Smooth muscle cell (in vitro differentiated cells): ENCODE measurements around the gene KRTAP22-1. TPM values are rescaled to one million over a fixed set of nuclear protein-coding genes. Genes with fewer than 3 reads are reported as not detected.

Experiments used
- DNase-seq: peaks from one replicate; lab custom pipeline; 2025; ENCODE audit not compliant: unreplicated experiment; lab: John Stamatoyannopoulos, UW
- H2AFZ ChIP-seq: fragments of 200-600 bp; sonication (generic); 2 replicates; pipeline ENCODE4 v1.6.0; 2016; ENCODE audit warnings: antibody characterized with exemption, low read depth, mild to moderate bottlenecking
- H3F3A ChIP-seq: fragments of 200-600 bp; sonication (generic); 2 replicates; pipeline ENCODE4 v1.6.0; 2017; ENCODE audit warnings: antibody characterized with exemption, low read depth
- H3K27ac ChIP-seq: fragments of 200-600 bp; sonication (generic); 2 replicates; pipeline ENCODE4 v1.5.1; 2016; ENCODE audit warnings: low read depth, mild to moderate bottlenecking
- H3K27me3 ChIP-seq: fragments of 200-600 bp; sonication (generic); 2 replicates; pipeline ENCODE4 v1.6.1; 2016; ENCODE audit warnings: low read depth, mild to moderate bottlenecking
- H3K36me3 ChIP-seq: fragments of 200-600 bp; sonication (generic); 2 replicates; pipeline ENCODE4 v1.5.1; 2016; ENCODE audit warnings: low read depth
- H3K4me1 ChIP-seq: fragments of 200-600 bp; sonication (generic); 2 replicates; pipeline ENCODE4 v1.5.1; 2016; ENCODE audit warnings: low read depth
- H3K4me2 ChIP-seq: fragments of 200-600 bp; sonication (generic); 2 replicates; pipeline ENCODE4 v1.6.0; 2016; ENCODE audit warnings: mild to moderate bottlenecking
- H3K4me3 ChIP-seq: fragments of 200-600 bp; sonication (generic); 2 replicates; pipeline ENCODE4 v1.5.1; 2016; ENCODE audit warnings: mild to moderate bottlenecking
- H3K79me2 ChIP-seq: fragments of 200-600 bp; sonication (generic); 2 replicates; pipeline ENCODE4 v1.6.0; 2016; ENCODE audit warnings: low read depth, mild to moderate bottlenecking
- H3K9ac ChIP-seq: fragments of 200-600 bp; sonication (generic); 2 replicates; pipeline ENCODE4 v1.6.0; 2016; ENCODE audit warnings: low read depth
- H3K9me3 ChIP-seq: fragments of 200-600 bp; sonication (generic); replicated peaks from 2 replicates; pipeline ENCODE4 v1.5.1; 2016; ENCODE audit warnings: low read depth
- H4K20me1 ChIP-seq: fragments of 200-600 bp; sonication (generic); 2 replicates; pipeline ENCODE4 v1.6.0; 2016; ENCODE audit warnings: low read depth
- WGBS: methylation state at CpG from one replicate; pipeline ENCODE4 v1.1.7; 2016; ENCODE audit warnings: low lambda C conversion rate; 5-methylcytosine and 5-hydroxymethylcytosine counted together
- polyA plus RNA-seq: library from polyadenylated mRNA; unstranded; fragments of >200 nt; fragmentation: Nextera tagmentation; extraction: Ambion mirVana; gene quantifications from 2 replicates; pipeline ENCODE4 v1.2.1, GENCODE V29; 2016
- total RNA-seq: library from RNA; depleted of rRNA; stranded (reverse); fragments of >200 nt; gene quantifications from 2 replicates; pipeline ENCODE4 v1.2.3, GENCODE V29; 2014
- TF ChIP-seq, protein P1 (sequence below): fragments of 200-600 bp; sonication (generic); IDR thresholded peaks from 2 replicates; pipeline ENCODE4 v1.5.1; 2017; ENCODE audit warnings: borderline replicate concordance, mild to moderate bottlenecking, antibody characterized with exemption; ENCODE audit not compliant: insufficient read depth, poor library complexity, severe bottlenecking

KRTAP22-1 gene
- total and polyA plus RNA-seq, 2 experiments from 2014 or later, result not detected

- Histone ChIP-seq H3K36me3 (no peaks in the 10 kb centered on the region), H3K27ac (no peak overlapping the region), H3F3A (no peaks in the 10 kb centered on the region), H3K4me3 (no peak overlapping the region), H3K4me1 (no peaks in the 10 kb centered on the region), H3K9ac (no peak overlapping the region), H3K27me3 (no peaks in the 10 kb centered on the region), H3K79me2 (no peaks in the 10 kb centered on the region), H4K20me1 (no peaks in the 10 kb centered on the region), H3K4me2 (no peak overlapping the region), H3K9me3 (no peaks in the 10 kb centered on the region), H2AFZ (no peak overlapping the region)
- no peak for DNase-seq
- WGBS, result 86% methylated on average over 2 of the region's 2 CpGs
- TF ChIP-seq, protein P1, sequence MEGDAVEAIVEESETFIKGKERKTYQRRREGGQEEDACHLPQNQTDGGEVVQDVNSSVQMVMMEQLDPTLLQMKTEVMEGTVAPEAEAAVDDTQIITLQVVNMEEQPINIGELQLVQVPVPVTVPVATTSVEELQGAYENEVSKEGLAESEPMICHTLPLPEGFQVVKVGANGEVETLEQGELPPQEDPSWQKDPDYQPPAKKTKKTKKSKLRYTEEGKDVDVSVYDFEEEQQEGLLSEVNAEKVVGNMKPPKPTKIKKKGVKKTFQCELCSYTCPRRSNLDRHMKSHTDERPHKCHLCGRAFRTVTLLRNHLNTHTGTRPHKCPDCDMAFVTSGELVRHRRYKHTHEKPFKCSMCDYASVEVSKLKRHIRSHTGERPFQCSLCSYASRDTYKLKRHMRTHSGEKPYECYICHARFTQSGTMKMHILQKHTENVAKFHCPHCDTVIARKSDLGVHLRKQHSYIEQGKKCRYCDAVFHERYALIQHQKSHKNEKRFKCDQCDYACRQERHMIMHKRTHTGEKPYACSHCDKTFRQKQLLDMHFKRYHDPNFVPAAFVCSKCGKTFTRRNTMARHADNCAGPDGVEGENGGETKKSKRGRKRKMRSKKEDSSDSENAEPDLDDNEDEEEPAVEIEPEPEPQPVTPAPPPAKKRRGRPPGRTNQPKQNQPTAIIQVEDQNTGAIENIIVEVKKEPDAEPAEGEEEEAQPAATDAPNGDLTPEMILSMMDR, result no peak
Observed at GRCh38 chr21:30605968-30606367, 5.1 kb downstream of the KRTAP22-1 start.

- Histone ChIP-seq H3K4me1 (no peaks in the 10 kb centered on the region), H3F3A (no peaks in the 10 kb centered on the region), H4K20me1 (no peaks in the 10 kb centered on the region), H3K27me3 (no peaks in the 10 kb centered on the region), H3K27ac (no peak overlapping the region), H3K4me2 (no peak overlapping the region), H3K79me2 (no peaks in the 10 kb centered on the region), H3K36me3 (no peaks in the 10 kb centered on the region), H2AFZ (no peak overlapping the region), H3K9me3 (no peaks in the 10 kb centered on the region), H3K4me3 (no peak overlapping the region), H3K9ac (no peak overlapping the region)
- TF ChIP-seq, protein P1, result no peak
- DNase-seq, result no peak
- WGBS, result 89% methylated on average over 2 of the region's 2 CpGs
Observed at GRCh38 chr21:30612132-30612531, 11.2 kb downstream of the KRTAP22-1 start.

DNA sequence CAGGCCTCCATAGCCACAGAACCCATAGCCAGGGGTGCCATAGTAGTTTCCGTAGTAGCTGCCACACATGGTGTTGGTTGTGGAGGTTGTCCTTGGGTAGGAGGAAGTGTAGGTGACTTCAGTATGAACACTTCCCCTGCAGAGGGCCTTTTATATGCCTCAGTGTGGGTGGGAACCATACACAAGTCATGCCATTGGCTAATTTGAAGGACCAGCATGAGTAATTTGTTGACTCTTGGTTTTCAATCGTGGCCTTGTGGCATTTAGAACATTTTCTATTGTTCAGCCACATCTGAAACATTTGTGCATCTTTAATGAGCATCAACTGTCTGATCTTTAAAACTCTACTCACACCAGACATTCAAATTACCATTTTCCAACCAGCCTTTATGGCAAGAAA is 12.9 kb downstream of the KRTAP22-1 start, which contains the start of gene KRTAP6-1:
Gene KRTAP6-1, minus strand, starts transcription at position 95 of the 400 bp plus-strand sequence. Its CDS starts 26 bp downstream, at position 69.
- H3K79me2 ChIP-seq, result no peaks in the 10 kb centered on the region
- TF ChIP-seq, protein P1, result no peak
- H3K4me1 ChIP-seq, result no peaks in the 10 kb centered on the region
- H3K36me3 ChIP-seq, result no peaks in the 10 kb centered on the region
- H3K9ac ChIP-seq, result no peak within 1 kb of the TSS
- H3K9me3 ChIP-seq, result no peaks in the 10 kb centered on the region
- no peaks in the 10 kb centered on the region for H3F3A ChIP-seq
- 68% methylated on average over 2 of the region's 2 CpGs for WGBS
- no peak within 1 kb of the TSS for H2AFZ ChIP-seq
- H3K4me2 ChIP-seq, result no peak within 1 kb of the TSS
- H4K20me1 ChIP-seq, result no peaks in the 10 kb centered on the region
- H3K27ac ChIP-seq, result no peak within 1 kb of the TSS
- H3K4me3 ChIP-seq, result no peak within 1 kb of the TSS
- no peaks in the 10 kb centered on the region for H3K27me3 ChIP-seq
- DNase-seq, result no peak

GRCh38 chr21:30615199-30615598 is 14.3 kb downstream of the KRTAP22-1 start:
- no peaks in the 10 kb centered on the region for H3K79me2 ChIP-seq

More at GRCh38 chr21:30615199-30615598, 14.3 kb downstream of the KRTAP22-1 start:
- Histone ChIP-seq H3K4me2 (no peak overlapping the region), H2AFZ (no peak overlapping the region), H3K36me3 (no peaks in the 10 kb centered on the region), H4K20me1 (no peaks in the 10 kb centered on the region), H3K9me3 (no peaks in the 10 kb centered on the region), H3F3A (no peaks in the 10 kb centered on the region), H3K4me3 (no peak overlapping the region), H3K27ac (no peak overlapping the region), H3K9ac (no peak overlapping the region), H3K4me1 (no peaks in the 10 kb centered on the region), H3K27me3 (no peaks in the 10 kb centered on the region)
- TF ChIP-seq, protein P1, result no peak
- DNase-seq, result no peak
